RWPE2 (cell line): ENCODE measurements around the gene ANG.
"Not testable (repeated sequence)": the region's sequence is repeated elsewhere in the genome, so short reads cannot be mapped to it uniquely, and the experiment has no call there.

ENCODE experiments used
- ATAC-seq: fragments of 200-7000 bp; cut with Tn5 transposase; 3 replicates; pipeline ENCODE4 v1.9.1; 2021; ENCODE audit warnings: low read depth
- DNase-seq: peaks from one replicate; pipeline ENCODE4 v3.0.0-alpha.2; 2020; ENCODE audit warnings: low spot score
- H3K27ac ChIP-seq: fragments of 450-650 bp; 2 replicates; pipeline ENCODE4 v1.5.1; 2017; ENCODE audit warnings: mild to moderate bottlenecking; ENCODE audit not compliant: poor library complexity, severe bottlenecking
- H3K27me3 ChIP-seq: fragments of 250-450 bp; sonication (Bioruptor Pico); 2 replicates; pipeline ENCODE4 v1.5.1; 2021; ENCODE audit warnings: mild to moderate bottlenecking, moderate library complexity; ENCODE audit not compliant: insufficient read depth, poor library complexity, severe bottlenecking
- H3K36me3 ChIP-seq: fragments of 250-450 bp; sonication (Bioruptor Pico); 2 replicates; pipeline ENCODE4 v1.5.1; 2020; ENCODE audit warnings: low read depth, mild to moderate bottlenecking, moderate library complexity
- H3K4me1 ChIP-seq: fragments of 250-450 bp; sonication (Bioruptor Pico); 2 replicates; pipeline ENCODE4 v1.5.1; 2021; ENCODE audit warnings: mild to moderate bottlenecking, moderate library complexity; ENCODE audit not compliant: insufficient read depth, poor library complexity, severe bottlenecking
- H3K4me3 ChIP-seq: fragments of 250-450 bp; sonication (Bioruptor Pico); 2 replicates; pipeline ENCODE4 v1.5.1; 2021; ENCODE audit warnings: mild to moderate bottlenecking, moderate library complexity; ENCODE audit not compliant: severe bottlenecking
- H3K9me3 ChIP-seq: fragments of 250-450 bp; sonication (Bioruptor Pico); 2 replicates; pipeline ENCODE4 v1.5.1; 2021; ENCODE audit warnings: mild to moderate bottlenecking, moderate library complexity; ENCODE audit not compliant: severe bottlenecking
- CTCF ChIP-seq: fragments of 450-650 bp; IDR thresholded peaks from one replicate; pipeline ENCODE4 v1.5.1; 2017; ENCODE audit warnings: mild to moderate bottlenecking, moderate library complexity; ENCODE audit not compliant: poor library complexity, severe bottlenecking

Gene ANG

GRCh38 chr14:20661197-20661596 is 27.4 kb upstream of the ANG start:
- Histone ChIP-seq H3K9me3 (no peaks in the 10 kb centered on the region), H3K27me3 (no peaks in the 10 kb centered on the region), H3K4me1 (no peaks in the 10 kb centered on the region), H3K27ac (no peak overlapping the region), H3K36me3 (no peaks in the 10 kb centered on the region), H3K4me3 (no peak overlapping the region)
- ATAC-seq (no peak), DNase-seq (no peak)
- no peak for TF ChIP-seq CTCF

- Histone ChIP-seq H3K9me3 (no peaks in the 10 kb centered on the region), H3K4me1 (no peaks in the 10 kb centered on the region), H3K27me3 (no peaks in the 10 kb centered on the region), H3K36me3 (no peaks in the 10 kb centered on the region), H3K27ac (no peak overlapping the region), H3K4me3 (peak overlapping the region; percentile 38)
- peak; percentile 85 for DNase-seq
- peak; percentile 87 for ATAC-seq
- peak; percentile 71 for TF ChIP-seq CTCF
Observed at GRCh38 chr14:20662968-20663732, 25.4 kb upstream of the ANG start.

- not testable (repeated sequence) for DNase-seq, H3K27me3 ChIP-seq, ATAC-seq, H3K4me1 ChIP-seq, H3K36me3 ChIP-seq, H3K9me3 ChIP-seq, H3K4me3 ChIP-seq, H3K27ac ChIP-seq
Observed at GRCh38 chr14:20666400-20666961, 22.1 kb upstream of the ANG start.

GRCh38 chr14:20667957-20668356 is 20.6 kb upstream of the ANG start:
- Histone ChIP-seq H3K27ac (no peak overlapping the region), H3K36me3 (no peaks in the 10 kb centered on the region), H3K27me3 (no peaks in the 10 kb centered on the region), H3K4me1 (no peaks in the 10 kb centered on the region), H3K4me3 (no peak overlapping the region), H3K9me3 (no peaks in the 10 kb centered on the region)
- DNase-seq, result no peak
- TF ChIP-seq CTCF, result no peak
- no peak for ATAC-seq

GRCh38 chr14:20668969-20669368 is 19.6 kb upstream of the ANG start:
- no peak overlapping the region for H3K27ac ChIP-seq
- no peak for TF ChIP-seq CTCF
- no peaks in the 10 kb centered on the region for H3K9me3 ChIP-seq
- no peak overlapping the region for H3K4me3 ChIP-seq
- H3K4me1 ChIP-seq, result no peaks in the 10 kb centered on the region
- H3K27me3 ChIP-seq, result no peaks in the 10 kb centered on the region
- ATAC-seq (peak; percentile 30; the same call in 1 of the 3 replicates), DNase-seq (no peak)
- H3K36me3 ChIP-seq, result no peaks in the 10 kb centered on the region
